IMR-90 (cell line): Measurements from ENCODE around the gene LIN28A. TPM values are rescaled to one million over a fixed set of nuclear protein-coding genes. Genes with fewer than 3 reads are reported as not detected.
A peak's percentile ranks its signal among the peaks of the same experiment; 100 is the strongest.

Experiments used
- ATAC-seq: fragments of 200-7000 bp; cut with Tn5 transposase; 2 replicates; pipeline ENCODE4 v1.9.1; 2020; ENCODE audit warnings: low read depth, mild to moderate bottlenecking, moderate library complexity
- BruUV-seq: library from RNA; stranded (reverse); fragments of 400-500 nt; replicated peaks from 2 replicates; lab custom pipeline; 2021; lab: Mats Ljungman, UMichigan
- CTCF ChIA-PET: fragments of 300-600 bp; formaldehyde crosslinking; extraction: SDS; loops from one replicate; lab custom pipeline; 2021; ENCODE audit warnings: antibody characterized with exemption; lab: Yijun Ruan, JAX
- POLR2A ChIA-PET: fragments of 300-600 bp; sonication (Branson Sonifier 250); formaldehyde crosslinking; loops from one replicate; lab custom pipeline; 2022; ENCODE audit warnings: antibody characterized with exemption; ENCODE audit not compliant: unreplicated experiment; lab: Charles Lee
- DNase-seq: peaks from one replicate; pipeline ENCODE4 v3.0.0; 2013
- H2AFZ ChIP-seq: replicated peaks from 2 replicates; pipeline ENCODE3; 2013; ENCODE audit warnings: low read length, mild to moderate bottlenecking; ENCODE audit not compliant: poor library complexity
- H2AK5ac ChIP-seq: 2 replicates; pipeline ENCODE4 v1.6.1; 2013; ENCODE audit warnings: low read depth, low read length, inconsistent platforms
- H2AK9ac ChIP-seq: replicated peaks from 2 replicates; pipeline ENCODE3; 2013; ENCODE audit warnings: mild to moderate bottlenecking, low read depth, low read length, moderate library complexity; ENCODE audit not compliant: poor library complexity
- H2BK120ac ChIP-seq: 2 replicates; pipeline ENCODE4 v1.6.1; 2013; ENCODE audit warnings: low read depth, low read length, inconsistent platforms
- H2BK15ac ChIP-seq: 3 replicates; pipeline ENCODE4 v1.6.1; 2013; ENCODE audit warnings: low read depth, low read length, inconsistent platforms
- H2BK20ac ChIP-seq: 2 replicates; pipeline ENCODE4 v1.6.1; 2013; ENCODE audit warnings: low read depth, mild to moderate bottlenecking, inconsistent platforms, low read length, moderate library complexity
- H2BK5ac ChIP-seq: 2 replicates; pipeline ENCODE4 v1.6.1; 2013; ENCODE audit warnings: mild to moderate bottlenecking, low read depth, low read length, inconsistent platforms; ENCODE audit not compliant: poor library complexity, severe bottlenecking
- H3K14ac ChIP-seq: replicated peaks from 2 replicates; pipeline ENCODE4 v1.6.1; 2013; ENCODE audit warnings: low read depth, low read length, inconsistent platforms
- H3K18ac ChIP-seq: 2 replicates; pipeline ENCODE4 v1.6.1; 2013; ENCODE audit warnings: low read depth, low read length, control low read depth
- H3K23ac ChIP-seq: 2 replicates; pipeline ENCODE4 v1.6.1; 2013; ENCODE audit warnings: low read depth, low read length, inconsistent platforms
- H3K27ac ChIP-seq: 2 replicates; pipeline ENCODE4 v1.5.1; 2013; ENCODE audit warnings: mild to moderate bottlenecking, control low read depth, low read length; ENCODE audit not compliant: insufficient read depth
- H3K27me3 ChIP-seq: 2 replicates; pipeline ENCODE4 v1.6.1; 2013; ENCODE audit warnings: low read length; ENCODE audit not compliant: control insufficient read depth, insufficient read depth
- H3K36me3 ChIP-seq: 2 replicates; pipeline ENCODE4 v1.6.1; 2013; ENCODE audit warnings: low read length, mixed read lengths; ENCODE audit not compliant: control insufficient read depth, insufficient read depth
- H3K4ac ChIP-seq: 2 replicates; pipeline ENCODE4 v1.6.1; 2013; ENCODE audit warnings: low read depth, low read length, inconsistent platforms
- H3K4me1 ChIP-seq: 2 replicates; pipeline ENCODE4 v1.6.1; 2013; ENCODE audit warnings: low read length, mixed read lengths; ENCODE audit not compliant: control insufficient read depth, insufficient read depth
- H3K4me2 ChIP-seq: 2 replicates; pipeline ENCODE4 v1.6.1; 2013; ENCODE audit warnings: low read depth, mild to moderate bottlenecking, control low read depth, low read length, moderate library complexity
- H3K4me3 ChIP-seq: 2 replicates; pipeline ENCODE4 v1.5.1; 2013; ENCODE audit warnings: low read depth, mild to moderate bottlenecking, control low read depth, low read length, moderate library complexity; ENCODE audit not compliant: insufficient read depth
- H3K56ac ChIP-seq: 2 replicates; pipeline ENCODE4 v1.6.1; 2013; ENCODE audit warnings: low read length, inconsistent platforms; ENCODE audit not compliant: insufficient read depth; ENCODE audit errors: extremely low read depth
- H3K79me1 ChIP-seq, 2 experiments: 2 replicates each; pipeline ENCODE4 v1.6.1; 2013; ENCODE audit warnings: low read length in 2 of 2, inconsistent platforms in 1 of 2, low read depth in 1 of 2
- H3K9ac ChIP-seq: 2 replicates; pipeline ENCODE4 v1.6.1; 2013; ENCODE audit warnings: low read depth, low read length, control low read depth
- H3K9me1 ChIP-seq: 2 replicates; pipeline ENCODE4 v1.6.1; 2013; ENCODE audit warnings: low read length, inconsistent platforms; ENCODE audit not compliant: insufficient read depth
- H3K9me3 ChIP-seq: 2 replicates; pipeline ENCODE4 v1.6.1; 2013; ENCODE audit warnings: low read length; ENCODE audit not compliant: control insufficient read depth, insufficient read depth
- H4K20me1 ChIP-seq: 2 replicates; pipeline ENCODE4 v1.6.1; 2013; ENCODE audit warnings: low read length, inconsistent platforms; ENCODE audit not compliant: insufficient read depth
- H4K5ac ChIP-seq: 2 replicates; pipeline ENCODE4 v1.6.1; 2013; ENCODE audit warnings: mild to moderate bottlenecking, low read depth, low read length, control low read depth
- H4K8ac ChIP-seq, 2 experiments: 2 replicates each; pipeline ENCODE4 v1.6.1; 2013; ENCODE audit warnings: low read depth in 2 of 2, low read length in 2 of 2, control low read depth in 1 of 2, inconsistent platforms in 1 of 2
- H4K91ac ChIP-seq: 2 replicates; pipeline ENCODE4 v1.6.1; 2013; ENCODE audit warnings: low read depth, low read length, inconsistent platforms; ENCODE audit not compliant: insufficient read depth
- BHLHE40 ChIP-seq: fragments of 150-350 bp; IDR thresholded peaks from 2 replicates; pipeline ENCODE4 v1.6.1; 2016; ENCODE audit warnings: mild to moderate bottlenecking, low read depth, low read length
- CHD1 ChIP-seq: IDR thresholded peaks from 2 replicates; pipeline ENCODE4 v1.6.1; 2012; ENCODE audit warnings: low read depth, low read length, improper control_type of control experiment
- CTCF ChIP-seq: conservative IDR thresholded peaks from 2 replicates; pipeline ENCODE4 v1.5.1; 2012; ENCODE audit warnings: mild to moderate bottlenecking, low read depth, low read length, improper control_type of control experiment
- ELK1 ChIP-seq: fragments of 150-350 bp; IDR thresholded peaks from 2 replicates; pipeline ENCODE4 v1.6.1; 2016; ENCODE audit warnings: low read depth, mild to moderate bottlenecking, low read length, moderate library complexity, borderline replicate concordance
- FOS ChIP-seq: fragments of 150-350 bp; IDR thresholded peaks from 2 replicates; pipeline ENCODE4 v1.6.1; 2016; ENCODE audit warnings: low read depth, low read length
- MAFK ChIP-seq: IDR thresholded peaks from 2 replicates; pipeline ENCODE4 v1.6.1; 2012; ENCODE audit warnings: low read depth, low read length, improper control_type of control experiment
- MAZ ChIP-seq: IDR thresholded peaks from 2 replicates; pipeline ENCODE4 v1.6.1; 2012; ENCODE audit warnings: low read depth, mild to moderate bottlenecking, low read length, improper control_type of control experiment, moderate library complexity, borderline replicate concordance
- MXI1 ChIP-seq: IDR thresholded peaks from 2 replicates; pipeline ENCODE4 v1.6.1; 2012; ENCODE audit warnings: low read depth, mild to moderate bottlenecking, low read length, moderate library complexity, borderline replicate concordance
- NFE2L2 ChIP-seq: fragments of 150-350 bp; IDR thresholded peaks from 2 replicates; pipeline ENCODE4 v1.6.1; 2016; ENCODE audit warnings: low read depth, mild to moderate bottlenecking, low read length
- POLR2A ChIP-seq: IDR thresholded peaks from 2 replicates; pipeline ENCODE4 v1.6.1; 2012; ENCODE audit warnings: mild to moderate bottlenecking, low read depth, low read length
- RAD21 ChIP-seq: IDR thresholded peaks from 2 replicates; pipeline ENCODE4 v1.6.1; 2012; ENCODE audit warnings: low read length, improper control_type of control experiment
- RCOR1 ChIP-seq: IDR thresholded peaks from 2 replicates; pipeline ENCODE4 v1.6.1; 2012; ENCODE audit warnings: mild to moderate bottlenecking, low read length, improper control_type of control experiment; ENCODE audit not compliant: insufficient replicate concordance
- RFX5 ChIP-seq: IDR thresholded peaks from 2 replicates; pipeline ENCODE4 v1.8.0; 2012; ENCODE audit warnings: low read depth, mild to moderate bottlenecking, low read length, moderate library complexity
- SMC3 ChIP-seq: fragments of 150-350 bp; IDR thresholded peaks from 2 replicates; pipeline ENCODE4 v1.6.1; 2016; ENCODE audit warnings: low read depth, mild to moderate bottlenecking, antibody characterized with exemption, low read length, moderate library complexity
- USF2 ChIP-seq: fragments of 150-350 bp; IDR thresholded peaks from 2 replicates; pipeline ENCODE4 v1.6.1; 2017; ENCODE audit warnings: mild to moderate bottlenecking, antibody characterized with exemption, low read length, low read depth
- WGBS, 2 experiments: methylation state at CpG; one replicate each; pipeline versions ENCODE4 v1.1.5 to v1.1.7; 2013; ENCODE audit warnings: missing lambda C conversion rate in 2 of 2; ENCODE audit not compliant: insufficient read length in 1 of 2; ENCODE audit errors: extremely low coverage in 2 of 2; 5-methylcytosine and 5-hydroxymethylcytosine counted together
- dilution Hi-C: fragments of 300-500 bp; cut with HindIII; formaldehyde crosslinking; loops from one replicate; pipeline ENCODE4 v1.14.3; 2018; ENCODE audit warnings: low sequenced_read_pairs; ENCODE audit not compliant: unreplicated experiment
- in situ Hi-C: fragments of 300-500 bp; cut with MboI; formaldehyde crosslinking; loops from 3 replicates; pipeline ENCODE4 v1.14.3; 2019; ENCODE audit warnings: low sequenced_read_pairs, inconsistent platforms, mixed read lengths
- intact Hi-C: fragments of 100-400 bp; cut with micrococcal nuclease; formaldehyde crosslinking; loops from 2 replicates; pipeline ENCODE4 v1.10.0; 2022
- polyA plus RNA-seq, 3 experiments: library from polyadenylated mRNA; depleted of rRNA; stranded (reverse); fragments of >200 nt; gene quantifications; 2 replicates each; pipeline ENCODE4 v1.2.3, GENCODE V29; 2012; ENCODE audit warnings: low replicate concordance in 1 of 3
- total RNA-seq: library from RNA; depleted of rRNA; stranded (reverse); fragments of >200 nt; gene quantifications from 2 replicates; pipeline ENCODE4 v1.2.3, GENCODE V29; 2012

The LIN28A gene
- total and polyA plus RNA-seq, 2 of the 4 experiments (the other 2 are of a cell fraction) = not detected

GRCh38 chr1:26370591-26371382 lies 39.8 kb upstream of the LIN28A start:
- no peak overlapping the region for H4K91ac ChIP-seq
- no peak overlapping the region for H3K4me3 ChIP-seq
- peaks cover 17% of the 10 kb centered on the region for H3K27me3 ChIP-seq
- H4K8ac ChIP-seq = no peak overlapping the region
- H2BK20ac ChIP-seq = no peak overlapping the region
- no peak overlapping the region for H3K4ac ChIP-seq
- no peak overlapping the region for H3K56ac ChIP-seq
- no peak overlapping the region for H3K9ac ChIP-seq
- ChIA-PET CTCF (no interaction called here), POLR2A (no interaction called here)
- BruUV-seq = no TSS peak
- no peak overlapping the region for H3K4me2 ChIP-seq
- no peak overlapping the region for H3K23ac ChIP-seq
- in situ Hi-C loops = no loop called here
- H2BK120ac ChIP-seq = no peak overlapping the region
- no peak for DNase-seq
- no peaks in the 10 kb centered on the region for H3K9me1 ChIP-seq
- H3K9me3 ChIP-seq = peaks cover 5% of the 10 kb centered on the region
- dilution Hi-C loops = no loop called here
- no peaks in the 10 kb centered on the region for H3K36me3 ChIP-seq
- no peak overlapping the region for H4K5ac ChIP-seq
- no peak overlapping the region for H2BK5ac ChIP-seq
- WGBS, 2 experiments = 89% methylated on average over 2 of the region's 6 CpGs; no CpG with 5 or more reads in 1 of the 2 experiments
- H2AK9ac ChIP-seq = no peak overlapping the region
- no peak overlapping the region for H3K18ac ChIP-seq
- no peak overlapping the region for H3K14ac ChIP-seq
- ATAC-seq = no peak
- H3K27ac ChIP-seq = no peak overlapping the region
- no peak overlapping the region for H2BK15ac ChIP-seq
- H4K20me1 ChIP-seq = no peaks in the 10 kb centered on the region
- no peak overlapping the region for H2AFZ ChIP-seq
- H3K4me1 ChIP-seq = peaks cover 5% of the 10 kb centered on the region
- no peaks in the 10 kb centered on the region for H3K79me1 ChIP-seq
- 0 out of 2 replicates have a peak overlapping the region, but pooled peaks have one; percentile 11 for H2AK5ac ChIP-seq
- intact Hi-C loops = no loop called here
- TF ChIP-seq FOS (no peak), SMC3 (no peak), POLR2A (no peak), RAD21 (no peak), MXI1 (no peak), RCOR1 (no peak), BHLHE40 (no peak), RFX5 (no peak), USF2 (no peak), MAZ (no peak), ELK1 (no peak), NFE2L2 (no peak), CTCF (no peak), CHD1 (no peak), MAFK (no peak)
